H1 (cell line): ENCODE measurements around the gene LINC01488. TPM values are rescaled to one million over a fixed set of nuclear protein-coding genes. Genes with fewer than 3 reads are reported as not detected.

ENCODE experiments used
- CTCF ChIA-PET: fragments of 300-600 bp; sonication (Branson Sonifier 250); formaldehyde crosslinking; loops from one replicate; lab custom pipeline; 2021; ENCODE audit not compliant: partially characterized antibody; lab: Charles Lee
- POLR2A ChIA-PET: fragments of 300-600 bp; sonication (Branson Sonifier 250); formaldehyde crosslinking; loops from one replicate; lab custom pipeline; 2021; ENCODE audit warnings: inconsistent platforms; ENCODE audit not compliant: partially characterized antibody; lab: Charles Lee
- DNase-seq, 2 experiments: peaks; one replicate each; pipeline versions ENCODE4 v3.0.0 to v3.0.0-alpha.2; 2010 to 2022; ENCODE audit warnings: low spot score in 2 of 2, low read depth in 1 of 2, mixed read lengths in 1 of 2
- FAIRE-seq: peaks from 2 replicates; lab custom pipeline; 2011; peaks lifted over from hg19 to GRCh38; lab: Jason Lieb, UNC
- H2AFZ ChIP-seq: 2 replicates; pipeline ENCODE4 v1.8.1; 2012; ENCODE audit warnings: low read length, inconsistent platforms
- H2AK5ac ChIP-seq: 2 replicates; pipeline ENCODE4 v1.6.1; 2013; ENCODE audit warnings: low read depth, low read length
- H2BK120ac ChIP-seq: replicated peaks from 2 replicates; pipeline ENCODE3; 2013; ENCODE audit warnings: low read depth, low read length, inconsistent platforms
- H2BK12ac ChIP-seq: 2 replicates; pipeline ENCODE4 v1.6.1; 2013; ENCODE audit warnings: low read depth, low read length
- H2BK15ac ChIP-seq: 2 replicates; pipeline ENCODE4 v1.6.1; 2013; ENCODE audit warnings: low read length
- H2BK20ac ChIP-seq: 2 replicates; pipeline ENCODE4 v1.6.1; 2013; ENCODE audit warnings: low read length
- H2BK5ac ChIP-seq: 2 replicates; pipeline ENCODE4 v1.6.1; 2013; ENCODE audit warnings: low read depth, low read length
- H3K14ac ChIP-seq: 2 replicates; pipeline ENCODE4 v1.6.1; 2013; ENCODE audit warnings: inconsistent platforms; ENCODE audit not compliant: insufficient read length
- H3K18ac ChIP-seq: 2 replicates; pipeline ENCODE4 v1.6.1; 2013; ENCODE audit warnings: low read length; ENCODE audit errors: extremely low read depth
- H3K23ac ChIP-seq: 2 replicates; pipeline ENCODE4 v1.6.1; 2013; ENCODE audit warnings: inconsistent platforms; ENCODE audit not compliant: insufficient read length
- H3K23me2 ChIP-seq: 2 replicates; pipeline ENCODE4 v1.6.1; 2013; ENCODE audit warnings: low read depth, low read length
- H3K27ac ChIP-seq: 2 replicates; pipeline ENCODE4 v1.6.1; 2011; ENCODE audit warnings: low read depth, low read length, inconsistent platforms
- H3K27me3 ChIP-seq, 4 experiments: replicated peaks in 1 of 4; 1 replicate in 1 of 4; 2 replicates in 3 of 4; pipeline versions ENCODE4 v1.6.1 to v1.8.1; 2011 to 2013; ENCODE audit warnings: low read length in 3 of 4, mild to moderate bottlenecking in 3 of 4, inconsistent platforms in 2 of 4, mixed read lengths in 2 of 4, moderate library complexity in 1 of 4; ENCODE audit not compliant: control insufficient read depth in 3 of 4, insufficient read depth in 3 of 4; ENCODE audit errors: extremely low read depth in 1 of 4
- H3K36me3 ChIP-seq, 4 experiments: 2 replicates each; pipeline versions ENCODE4 v1.6.1 to v1.8.1; 2011 to 2013; ENCODE audit warnings: mild to moderate bottlenecking in 4 of 4, low read length in 3 of 4, moderate library complexity in 2 of 4, control low read depth in 1 of 4, inconsistent platforms in 1 of 4; ENCODE audit not compliant: insufficient read depth in 4 of 4, control insufficient read depth in 2 of 4
- H3K4ac ChIP-seq: replicated peaks from 2 replicates; pipeline ENCODE3; 2013; ENCODE audit warnings: low read length, low read depth, mixed read lengths, inconsistent platforms; ENCODE audit not compliant: insufficient read length
- H3K4me1 ChIP-seq, 4 experiments: replicated peaks in 1 of 4; 1 replicate in 1 of 4; 2 replicates in 3 of 4; pipeline versions ENCODE4 v1.6.1 to v1.8.1; 2011 to 2013; ENCODE audit warnings: low read length in 3 of 4, inconsistent platforms in 2 of 4, mixed read lengths in 1 of 4; ENCODE audit not compliant: insufficient read depth in 4 of 4, control insufficient read depth in 3 of 4
- H3K4me2 ChIP-seq, 2 experiments: 2 replicates each; pipeline versions ENCODE4 v1.6.1 to v1.8.1; 2011 to 2013; ENCODE audit warnings: low read depth in 2 of 2, low read length in 2 of 2, control low read depth in 1 of 2, inconsistent platforms in 1 of 2, mild to moderate bottlenecking in 1 of 2; ENCODE audit not compliant: insufficient read depth in 1 of 2
- H3K4me3 ChIP-seq, 4 experiments: fragments of 200-600, 300-600 bp in 1 of 4; sonication (generic), shearing (Covaris generic), sonication (Bioruptor Twin) in 1 of 4; 2 replicates each; pipeline versions ENCODE4 v1.5.1 to v1.8.1; 2011 to 2016; ENCODE audit warnings: low read length in 4 of 4, low read depth in 3 of 4, control low read depth in 2 of 4, inconsistent platforms in 2 of 4, mild to moderate bottlenecking in 2 of 4, mixed read lengths in 1 of 4, moderate library complexity in 1 of 4; ENCODE audit not compliant: insufficient read depth in 2 of 4; ENCODE audit errors: extremely low read depth in 1 of 4
- H3K56ac ChIP-seq: replicated peaks from 2 replicates; pipeline ENCODE3; 2013; ENCODE audit warnings: low read depth, mild to moderate bottlenecking, mixed read lengths, low read length, inconsistent platforms; ENCODE audit not compliant: insufficient read length
- H3K79me1 ChIP-seq: 2 replicates; pipeline ENCODE4 v1.6.1; 2013; ENCODE audit warnings: low read depth, low read length, control low read depth
- H3K79me2 ChIP-seq, 2 experiments: 2 replicates each; pipeline versions ENCODE4 v1.6.1 to v1.8.1; 2012 to 2013; ENCODE audit warnings: low read length in 2 of 2, mild to moderate bottlenecking in 2 of 2, inconsistent platforms in 1 of 2; ENCODE audit not compliant: insufficient read depth in 2 of 2, control insufficient read depth in 1 of 2
- H3K9ac ChIP-seq, 4 experiments: replicated peaks in 1 of 4; 1 replicate in 1 of 4; 2 replicates in 3 of 4; pipeline versions ENCODE4 v1.6.1 to v1.8.1; 2011 to 2013; ENCODE audit warnings: low read depth in 3 of 4, low read length in 3 of 4, control low read depth in 2 of 4, mild to moderate bottlenecking in 2 of 4, moderate library complexity in 2 of 4, inconsistent platforms in 1 of 4; ENCODE audit errors: extremely low read depth in 1 of 4
- H3K9me3 ChIP-seq, 2 experiments: 2 replicates each; pipeline versions ENCODE4 v1.6.1 to v1.8.1; 2012 to 2013; ENCODE audit warnings: mild to moderate bottlenecking in 2 of 2, moderate library complexity in 2 of 2, control low read depth in 1 of 2, inconsistent platforms in 1 of 2, low read depth in 1 of 2, low read length in 1 of 2, mixed read lengths in 1 of 2; ENCODE audit not compliant: insufficient read depth in 2 of 2
- H4K20me1 ChIP-seq, 2 experiments: replicated peaks in 1 of 2; 2 replicates each; pipeline versions ENCODE3 to v1.8.1; 2011 to 2013; ENCODE audit warnings: inconsistent platforms in 2 of 2, low read length in 2 of 2, mild to moderate bottlenecking in 1 of 2; ENCODE audit not compliant: insufficient read depth in 2 of 2, control insufficient read depth in 1 of 2
- H4K5ac ChIP-seq: 2 replicates; pipeline ENCODE4 v1.6.1; 2013; ENCODE audit warnings: low read length, low read depth, mixed read lengths, inconsistent platforms; ENCODE audit not compliant: insufficient read length
- H4K8ac ChIP-seq: 2 replicates; pipeline ENCODE4 v1.8.0; 2013; ENCODE audit warnings: mild to moderate bottlenecking, moderate library complexity, low read length, inconsistent platforms; ENCODE audit not compliant: insufficient read depth; ENCODE audit errors: extremely low read depth
- H4K91ac ChIP-seq: replicated peaks from 2 replicates; pipeline ENCODE3; 2013; ENCODE audit warnings: low read length, mixed read lengths, inconsistent platforms; ENCODE audit not compliant: insufficient read length
- BACH1 ChIP-seq: IDR thresholded peaks from 2 replicates; pipeline ENCODE4 v1.6.1; 2012; ENCODE audit warnings: low read length, improper control_type of control experiment
- EP300 ChIP-seq, 2 experiments: IDR thresholded peaks; 1 replicate in 1 of 2; 2 replicates in 1 of 2; pipeline ENCODE4 v1.6.1; 2011 to 2012; ENCODE audit warnings: low read depth in 2 of 2, low read length in 2 of 2, mild to moderate bottlenecking in 2 of 2, borderline replicate concordance in 1 of 2, inconsistent platforms in 1 of 2, moderate library complexity in 1 of 2
- GABPA ChIP-seq: IDR thresholded peaks from 2 replicates; pipeline ENCODE4 v1.6.1; 2011; ENCODE audit warnings: mild to moderate bottlenecking, low read length, moderate library complexity, borderline replicate concordance; ENCODE audit not compliant: insufficient read depth
- MAFK ChIP-seq: IDR thresholded peaks from 2 replicates; pipeline ENCODE4 v1.6.1; 2012; ENCODE audit warnings: low read depth, mild to moderate bottlenecking, improper control_type of control experiment, low read length
- NANOG ChIP-seq: IDR thresholded peaks from 2 replicates; pipeline ENCODE4 v1.6.1; 2011; ENCODE audit warnings: low read length, low read depth, mild to moderate bottlenecking, inconsistent platforms; ENCODE audit not compliant: insufficient read depth, poor library complexity, severe bottlenecking
- NRF1 ChIP-seq: IDR thresholded peaks from 2 replicates; pipeline ENCODE4 v1.6.1; 2011; ENCODE audit warnings: mild to moderate bottlenecking, low read depth, low read length, improper control_type of control experiment
- POLR2AphosphoS5 ChIP-seq: IDR thresholded peaks from 2 replicates; pipeline ENCODE4 v1.6.1; 2011; ENCODE audit warnings: low read depth, low read length
- RAD21 ChIP-seq, 2 experiments: IDR thresholded peaks in 1 of 2; conservative IDR thresholded peaks in 1 of 2; 2 replicates each; pipeline ENCODE4 v1.6.1; 2011; ENCODE audit warnings: low read depth in 2 of 2, low read length in 2 of 2, improper control_type of control experiment in 1 of 2, inconsistent platforms in 1 of 2, mild to moderate bottlenecking in 1 of 2, moderate library complexity in 1 of 2
- RBBP5 ChIP-seq: IDR thresholded peaks from 2 replicates; pipeline ENCODE4 v1.7.1; 2012; ENCODE audit warnings: low read depth, mild to moderate bottlenecking, inconsistent platforms, low read length, moderate library complexity, borderline replicate concordance
- RNF2 ChIP-seq: fragments of 200-900, 300-1000 bp; sonication (generic); IDR thresholded peaks from 2 replicates; pipeline ENCODE4 v1.7.1; 2016; ENCODE audit warnings: borderline replicate concordance, low read depth, mild to moderate bottlenecking, antibody characterized with exemption, low read length; ENCODE audit not compliant: poor library complexity, severe bottlenecking; ENCODE audit errors: missing control alignments
- SAP30 ChIP-seq: fragments of 300-600 bp; sonication (generic); IDR thresholded peaks from 2 replicates; pipeline ENCODE4 v1.7.1; 2012; ENCODE audit warnings: low read length, moderate library complexity, mild to moderate bottlenecking, inconsistent platforms; ENCODE audit not compliant: insufficient read depth, insufficient replicate concordance
- TAF1 ChIP-seq: IDR thresholded peaks from 2 replicates; pipeline ENCODE4 v1.6.1; 2011; ENCODE audit warnings: mild to moderate bottlenecking, low read depth, low read length
- TCF12 ChIP-seq: IDR thresholded peaks from 2 replicates; pipeline ENCODE4 v1.6.1; 2011; ENCODE audit warnings: low read depth, mild to moderate bottlenecking, low read length
- WGBS, 2 experiments: shearing (Covaris generic) in 1 of 2; methylation state at CpG; one replicate each; pipeline versions ENCODE4 v1.1.6 to v1.1.7; 2013 to 2015; ENCODE audit warnings: low lambda C conversion rate in 2 of 2, mixed read lengths in 2 of 2, inconsistent platforms in 1 of 2, low coverage in 1 of 2, missing lambda C conversion rate in 1 of 2; ENCODE audit not compliant: insufficient replicate concordance in 2 of 2, insufficient coverage in 1 of 2, insufficient read length in 1 of 2; ENCODE audit errors: extremely low coverage in 1 of 2, missing lambda C conversion rate in 1 of 2; 5-methylcytosine and 5-hydroxymethylcytosine counted together
- polyA plus RNA-seq, 7 experiments: library from polyadenylated mRNA; depleted of rRNA in 3 of 7; stranded (reverse) in 5 of 7; unstranded in 2 of 7; fragments of >200 nt in 5 of 7; fragments of 200-250 nt in 2 of 7; gene quantifications; 1 replicate in 5 of 7; 2 replicates in 1 of 7; 4 replicates in 1 of 7; pipeline versions ENCODE4 v1.2.1 to v1.2.3, GENCODE V29; 2011 to 2013; ENCODE audit warnings: missing spikeins in 2 of 7, mixed read lengths in 2 of 7
- total RNA-seq: library from RNA; stranded (reverse); fragmentation: NEBNext Ultra II Directional; extraction: Animal tissue kit (Norgen Biotek cat#: 25700); gene quantifications from 2 replicates; pipeline ENCODE4 v1.2.1, GENCODE V29; 2021

The LINC01488 gene
- total and polyA plus RNA-seq, 2 of the 8 experiments (the other 6 are each of a cell fraction or from before 2014, with no cell fraction given): not detected

- DNase-seq (no peak), FAIRE-seq (no peak)
- Histone ChIP-seq H2BK120ac (no peak overlapping the region), H4K20me1 (no peaks in the 10 kb centered on the region), H2BK5ac (no peak overlapping the region), H3K27ac (no peak overlapping the region), H3K4me3 (no peak overlapping the region), H2BK20ac (no peak overlapping the region), H4K8ac (no peak overlapping the region; the same call in 1 of the 2 replicates), H3K79me1 (no peaks in the 10 kb centered on the region), H3K4me2 (no peak overlapping the region), H2AFZ (no peak overlapping the region), H2BK12ac (no peak overlapping the region), H3K14ac (no peak overlapping the region), H4K5ac (no peak overlapping the region), H3K27me3 (no peaks in the 10 kb centered on the region), H3K36me3 (no peaks in the 10 kb centered on the region), H2AK5ac (no peak overlapping the region), H3K9ac (no peak overlapping the region), H3K9me3 (no peaks in the 10 kb centered on the region), H4K91ac (no peak overlapping the region), H3K4me1 (peaks cover 0 to 13% (median 3%) of the 10 kb centered on the region in 4 experiments; a peak in 3 of 7 replicates), H3K4ac (no peak overlapping the region), H3K18ac (no peak overlapping the region), H3K23me2 (no peaks in the 10 kb centered on the region), H3K56ac (no peak overlapping the region), H3K79me2 (no peaks in the 10 kb centered on the region), H2BK15ac (no peak overlapping the region; the same call in 1 of the 2 replicates), H3K23ac (no peak overlapping the region)
- WGBS, 2 experiments: 93% methylated on average over 12 of the region's 16 CpGs; no CpG with 5 or more reads in 1 of the 2 experiments
- CTCF ChIA-PET: interaction anchor here (0.8 to 1.2 kb wide), 2 partner anchors 45 to 196 kb away, joined by 4 read pairs; no protein-coding TSS in a partner anchor
- POLR2A ChIA-PET: no interaction called here
- TF ChIP-seq SAP30: no peak
- TF ChIP-seq RBBP5: no peak
- no peak for TF ChIP-seq TCF12
- no peak for TF ChIP-seq MAFK
- no peak for TF ChIP-seq GABPA
- TF ChIP-seq RAD21 (IDR thresholded peaks at IDR 0.05 in 1 of 2, conservative IDR thresholded peaks at IDR 0.05 in 1 of 2; ENCODE audit: low read depth in 2 of 2, low read length in 2 of 2): no peak
- TF ChIP-seq RNF2: no peak
- TF ChIP-seq BACH1: no peak
- no peak for TF ChIP-seq NANOG
- TF ChIP-seq POLR2AphosphoS5: no peak
- TF ChIP-seq TAF1: no peak
- TF ChIP-seq EP300 (IDR thresholded peaks at IDR 0.05; ENCODE audit: borderline replicate concordance in 1 of 2, low read depth in 2 of 2, low read length in 2 of 2): no peak
- TF ChIP-seq NRF1: no peak
These were observed 7.1 kb downstream of the LINC01488 start for GRCh38 chr11:69488543-69488940.
